K562 (cell line): Measurements from ENCODE around the gene CEP72. TPM values are rescaled to one million over a fixed set of nuclear protein-coding genes. Genes with fewer than 3 reads are reported as not detected.

Source experiments
- ATAC-seq: fragments of 200-7000 bp; cut with Tn5 transposase; 3 replicates; pipeline ENCODE4 v1.9.1; 2020; ENCODE audit warnings: moderate library complexity
- BruUV-seq: library from RNA; stranded (reverse); fragments of 400-500 nt; replicated peaks from 2 replicates; lab custom pipeline; 2021; lab: Mats Ljungman, UMichigan
- CTCF ChIA-PET: fragments of 300-600 bp; formaldehyde crosslinking; extraction: SDS; loops from one replicate; lab custom pipeline; 2021; ENCODE audit warnings: low intra/inter-chr PET ratio; lab: Yijun Ruan, JAX
- POLR2A ChIA-PET: fragments of 300-600, 350-650 bp; sonication (Branson Sonifier 250); formaldehyde crosslinking; extraction: SDS; loops from one replicate; lab custom pipeline; 2021; ENCODE audit warnings: antibody characterized with exemption, inconsistent platforms; lab: Yijun Ruan, JAX
- DNase-seq, 4 experiments: peaks; one replicate each; pipeline versions ENCODE4 v3.0.0 to v3.0.0-alpha.2; 2011 to 2018; ENCODE audit warnings: low spot score in 3 of 4, mixed read lengths in 3 of 4; ENCODE audit errors: extremely low read depth in 1 of 4
- FAIRE-seq: peaks from 2 replicates; lab custom pipeline; 2011; peaks lifted over from hg19 to GRCh38; lab: Jason Lieb, UNC
- H2AFZ ChIP-seq: 2 replicates; pipeline ENCODE4 v1.6.0; 2011; ENCODE audit warnings: low read depth, low read length, control low read depth, inconsistent platforms
- H3K27ac ChIP-seq: fragments of 200-600 bp; 3 replicates; pipeline ENCODE4 v1.8.0; 2011; ENCODE audit warnings: low read depth, mild to moderate bottlenecking, control low read depth, inconsistent platforms, low read length, moderate library complexity, mixed read lengths; ENCODE audit errors: extremely low read depth
- H3K27me3 ChIP-seq, 2 experiments: fragments of 300-600 bp in 1 of 2; 2 replicates in 1 of 2; 3 replicates in 1 of 2; pipeline versions ENCODE4 v1.6.0 to v1.8.0; 2011; ENCODE audit warnings: inconsistent platforms in 2 of 2, low read length in 2 of 2, mild to moderate bottlenecking in 1 of 2, mixed read lengths in 1 of 2, moderate library complexity in 1 of 2; ENCODE audit not compliant: control insufficient read depth in 2 of 2, insufficient read depth in 2 of 2
- H3K36me3 ChIP-seq: fragments of 300-600 bp; 3 replicates; pipeline ENCODE4 v1.8.0; 2011; ENCODE audit warnings: mild to moderate bottlenecking, low read length, inconsistent platforms; ENCODE audit not compliant: control insufficient read depth, insufficient read depth
- H3K4me1 ChIP-seq, 2 experiments: fragments of 200-600 bp in 1 of 2; replicated peaks in 1 of 2; 2 replicates in 1 of 2; 3 replicates in 1 of 2; pipeline versions ENCODE4 v1.5.1 to v1.8.0; 2011; ENCODE audit warnings: inconsistent platforms in 2 of 2, low read length in 2 of 2, mild to moderate bottlenecking in 1 of 2, mixed read lengths in 1 of 2, moderate library complexity in 1 of 2; ENCODE audit not compliant: control insufficient read depth in 2 of 2, insufficient read depth in 2 of 2
- H3K4me2 ChIP-seq: 2 replicates; pipeline ENCODE4 v1.6.1; 2011; ENCODE audit warnings: low read length, control low read depth, inconsistent platforms, mixed read lengths; ENCODE audit not compliant: insufficient read depth
- H3K4me3 ChIP-seq: fragments of 200-600 bp; sonication (generic), shearing (Covaris generic); 2 replicates; pipeline ENCODE4 v1.5.1; 2016; ENCODE audit warnings: control low read depth, inconsistent platforms
- H3K79me2 ChIP-seq: fragments of 200-600 bp; 3 replicates; pipeline ENCODE4 v1.8.0; 2011; ENCODE audit warnings: low read length, inconsistent platforms; ENCODE audit not compliant: control insufficient read depth, insufficient read depth
- H3K9ac ChIP-seq, 2 experiments: 2 replicates each; pipeline versions ENCODE4 v1.6.0 to v1.6.1; 2011; ENCODE audit warnings: low read depth in 2 of 2, low read length in 2 of 2, control low read depth in 1 of 2, inconsistent platforms in 1 of 2, mild to moderate bottlenecking in 1 of 2, mixed read lengths in 1 of 2; ENCODE audit not compliant: insufficient read depth in 1 of 2
- H3K9me1 ChIP-seq: one replicate; pipeline ENCODE4 v1.6.0; 2011; ENCODE audit warnings: inconsistent platforms, mild to moderate bottlenecking, low read length, moderate library complexity; ENCODE audit not compliant: control insufficient read depth, insufficient read depth
- H3K9me3 ChIP-seq: replicated peaks from 2 replicates; pipeline ENCODE4 v1.5.1; 2011; ENCODE audit warnings: low read depth, low read length, inconsistent platforms; ENCODE audit not compliant: control insufficient read depth, insufficient read depth
- H4K20me1 ChIP-seq: replicated peaks from 2 replicates; pipeline ENCODE4 v1.6.1; 2011; ENCODE audit warnings: low read length, inconsistent platforms, mixed read lengths; ENCODE audit not compliant: control insufficient read depth, insufficient read depth
- FOXA1 ChIP-seq: fragments of 450-650 bp; IDR thresholded peaks from 2 replicates; pipeline ENCODE4 v1.6.1; 2016; ENCODE audit warnings: mild to moderate bottlenecking, borderline replicate concordance
- NONO ChIP-seq, 2 experiments: fragments of 200-400 bp in 1 of 2; fragments of 450-650 bp in 1 of 2; formaldehyde crosslinking in 1 of 2; IDR thresholded peaks; 2 replicates each; pipeline ENCODE4 v1.6.1; 2017; ENCODE audit warnings: low read depth in 2 of 2, mild to moderate bottlenecking in 2 of 2, moderate library complexity in 2 of 2, low read length in 1 of 2
- POLR2B ChIP-seq: fragments of 450-650 bp; IDR thresholded peaks from 2 replicates; pipeline ENCODE4 v1.6.1; 2018; ENCODE audit warnings: low read depth; ENCODE audit not compliant: partially characterized antibody
- RBM34 ChIP-seq: fragments of 200-400 bp; formaldehyde crosslinking; IDR thresholded peaks from 2 replicates; pipeline ENCODE4 v1.6.1; 2018; ENCODE audit warnings: low read length, borderline replicate concordance; ENCODE audit not compliant: insufficient read depth
- ZEB2 ChIP-seq: fragments of 450-650 bp; IDR thresholded peaks from 2 replicates; pipeline ENCODE4 v1.6.1; 2016
- ZKSCAN1 ChIP-seq: fragments of 150-350 bp; IDR thresholded peaks from 2 replicates; pipeline ENCODE4 v1.6.1; 2016; ENCODE audit warnings: low read depth, low read length
- ZNF146 ChIP-seq: IDR thresholded peaks from one replicate; pipeline ENCODE4 v1.6.1; 2018; ENCODE audit warnings: missing compliant biosample characterization; ENCODE audit not compliant: unreplicated experiment
- WGBS: fragments of 100-300 bp; shearing (Covaris generic); methylation state at CpG from one replicate; pipeline ENCODE4 v1.1.6; 2016; ENCODE audit warnings: low coverage, mixed read lengths; ENCODE audit not compliant: insufficient coverage; ENCODE audit errors: missing lambda C conversion rate; 5-methylcytosine and 5-hydroxymethylcytosine counted together
- in situ Hi-C: fragments of 300-500 bp; cut with MboI; formaldehyde crosslinking; loops from 4 replicates; pipeline ENCODE4 v1.15.0; 2018; ENCODE audit warnings: inconsistent platforms, mixed read lengths
- intact Hi-C: fragments of 100-400 bp; cut with micrococcal nuclease; formaldehyde crosslinking; loops from 2 replicates; pipeline ENCODE4 v1.14.2; 2022
- polyA plus RNA-seq, 8 experiments: library from polyadenylated mRNA; depleted of rRNA in 4 of 8; stranded (reverse) in 5 of 8; unstranded in 3 of 8; fragments of >200 nt; fragmentation: Nextera tagmentation in 2 of 8; fragmentation: Illumina TruSeq in 1 of 8; extraction: Ambion mirVana in 2 of 8; extraction: Trizol in 1 of 8; gene quantifications; 2 replicates each; pipeline versions ENCODE4 v1.2.1 to v1.2.3, GENCODE V29; 2011 to 2014; ENCODE audit warnings: inconsistent platforms in 1 of 8, missing spikeins in 1 of 8
- total RNA-seq, 7 experiments: library from RNA; depleted of rRNA in 6 of 7; stranded (reverse); fragments of >200 nt in 6 of 7; fragmentation: Illumina TruSeq in 2 of 7; extraction: Trizol in 2 of 7; gene quantifications; 2 replicates each; pipeline versions ENCODE4 v1.2.1 to v1.2.3, GENCODE V29; 2011 to 2021; ENCODE audit warnings: low replicate concordance in 1 of 7
- TF ChIP-seq, protein P1 (sequence below): fragments of 200-800 bp; sonication (Bioruptor generic); IDR thresholded peaks from 2 replicates; pipeline ENCODE4 v1.6.1; 2017; ENCODE audit warnings: missing genetic modification characterization, missing compliant biosample characterization
- TF ChIP-seq, protein P2 (sequence below): fragments of 250-450 bp; sonication (Bioruptor Pico); IDR thresholded peaks from 2 replicates; pipeline ENCODE4 v1.5.0; 2020; ENCODE audit warnings: mild to moderate bottlenecking, borderline replicate concordance
- TF ChIP-seq, protein P3 (sequence below), 2 experiments: fragments of 450-650 bp; formaldehyde crosslinking in 1 of 2; IDR thresholded peaks; 2 replicates each; pipeline versions ENCODE4 v1.4.0 to v1.6.1; 2014 to 2020; ENCODE audit warnings: mild to moderate bottlenecking in 2 of 2, borderline replicate concordance in 1 of 2, low read depth in 1 of 2

CEP72 gene
- total and polyA plus RNA-seq, 9 of the 15 experiments (the other 6 are each of a cell fraction or from before 2014, with no cell fraction given) = 0.89 to 38.1 (median 14.2) TPM

DNA sequence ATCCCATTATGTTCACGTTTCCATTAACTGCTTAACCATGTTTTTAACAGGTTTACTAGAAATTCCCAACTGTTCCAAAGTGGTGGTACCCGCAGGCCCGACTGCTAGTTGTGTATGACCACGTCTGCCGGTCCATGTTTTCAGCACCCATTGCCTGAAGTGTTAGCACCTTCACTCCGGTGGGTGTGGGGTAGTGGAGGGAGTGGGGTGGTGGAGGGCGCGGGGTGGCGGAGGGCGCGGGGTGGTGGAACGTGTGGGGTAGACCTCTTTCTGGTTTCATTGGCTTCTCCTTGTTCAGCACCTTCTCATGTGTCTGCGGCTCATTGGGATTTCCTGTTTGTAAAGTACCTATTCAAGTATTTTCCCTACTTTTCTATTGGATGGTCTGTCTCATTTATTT lies 43.3 kb downstream of the CEP72 start:
- 88% methylated on average over 8 of the region's 13 CpGs for WGBS
- intact Hi-C loops (no loop called here), in situ Hi-C loops (loop anchor here (5.0 kb wide), 1 partner anchor 43 kb away; the partner anchor contains the start of gene CEP72)
- no peaks in the 10 kb centered on the region for H3K27me3 ChIP-seq
- DNase-seq (no peak), FAIRE-seq (no peak), ATAC-seq (no peak)
- ChIA-PET CTCF (no interaction called here), POLR2A (interaction anchor here (1.1 kb wide), 1 partner anchor 11 kb away, joined by 3 read pairs; no protein-coding TSS in a partner anchor)
- H3K36me3 ChIP-seq = peaks cover 87% of the 10 kb centered on the region
- no peaks in the 10 kb centered on the region for H4K20me1 ChIP-seq
- H3K79me2 ChIP-seq = no peaks in the 10 kb centered on the region; the same call in 1 of the 3 replicates
- peaks cover 8% of the 10 kb centered on the region for H3K9me3 ChIP-seq
- no peak overlapping the region for H3K27ac ChIP-seq
- H2AFZ ChIP-seq = no peak overlapping the region
- no TSS peak for BruUV-seq
- no peak overlapping the region for H3K9ac ChIP-seq
- no peaks in the 10 kb centered on the region for H3K9me1 ChIP-seq
- no peak overlapping the region for H3K4me2 ChIP-seq
- H3K4me3 ChIP-seq = no peak overlapping the region
- H3K4me1 ChIP-seq = peaks cover 8 to 13% of the 10 kb centered on the region in 2 experiments; a peak in 4 of 5 replicates
- no peak for TF ChIP-seq ZKSCAN1
- TF ChIP-seq, protein P1, sequence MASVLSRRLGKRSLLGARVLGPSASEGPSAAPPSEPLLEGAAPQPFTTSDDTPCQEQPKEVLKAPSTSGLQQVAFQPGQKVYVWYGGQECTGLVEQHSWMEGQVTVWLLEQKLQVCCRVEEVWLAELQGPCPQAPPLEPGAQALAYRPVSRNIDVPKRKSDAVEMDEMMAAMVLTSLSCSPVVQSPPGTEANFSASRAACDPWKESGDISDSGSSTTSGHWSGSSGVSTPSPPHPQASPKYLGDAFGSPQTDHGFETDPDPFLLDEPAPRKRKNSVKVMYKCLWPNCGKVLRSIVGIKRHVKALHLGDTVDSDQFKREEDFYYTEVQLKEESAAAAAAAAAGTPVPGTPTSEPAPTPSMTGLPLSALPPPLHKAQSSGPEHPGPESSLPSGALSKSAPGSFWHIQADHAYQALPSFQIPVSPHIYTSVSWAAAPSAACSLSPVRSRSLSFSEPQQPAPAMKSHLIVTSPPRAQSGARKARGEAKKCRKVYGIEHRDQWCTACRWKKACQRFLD (CRISPR knock-in tag) = no peak
- TF ChIP-seq, protein P2, sequence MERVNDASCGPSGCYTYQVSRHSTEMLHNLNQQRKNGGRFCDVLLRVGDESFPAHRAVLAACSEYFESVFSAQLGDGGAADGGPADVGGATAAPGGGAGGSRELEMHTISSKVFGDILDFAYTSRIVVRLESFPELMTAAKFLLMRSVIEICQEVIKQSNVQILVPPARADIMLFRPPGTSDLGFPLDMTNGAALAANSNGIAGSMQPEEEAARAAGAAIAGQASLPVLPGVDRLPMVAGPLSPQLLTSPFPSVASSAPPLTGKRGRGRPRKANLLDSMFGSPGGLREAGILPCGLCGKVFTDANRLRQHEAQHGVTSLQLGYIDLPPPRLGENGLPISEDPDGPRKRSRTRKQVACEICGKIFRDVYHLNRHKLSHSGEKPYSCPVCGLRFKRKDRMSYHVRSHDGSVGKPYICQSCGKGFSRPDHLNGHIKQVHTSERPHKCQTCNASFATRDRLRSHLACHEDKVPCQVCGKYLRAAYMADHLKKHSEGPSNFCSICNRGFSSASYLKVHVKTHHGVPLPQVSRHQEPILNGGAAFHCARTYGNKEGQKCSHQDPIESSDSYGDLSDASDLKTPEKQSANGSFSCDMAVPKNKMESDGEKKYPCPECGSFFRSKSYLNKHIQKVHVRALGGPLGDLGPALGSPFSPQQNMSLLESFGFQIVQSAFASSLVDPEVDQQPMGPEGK (CRISPR knock-in tag) = no peak
- no peak for TF ChIP-seq RBM34
- TF ChIP-seq NONO (IDR thresholded peaks at IDR 0.05; ENCODE audit: low read depth in 2 of 2, low read length in 1 of 2) = no peak
- no peak for TF ChIP-seq ZNF146 (CRISPR knock-in tag)
- TF ChIP-seq, protein P3, sequence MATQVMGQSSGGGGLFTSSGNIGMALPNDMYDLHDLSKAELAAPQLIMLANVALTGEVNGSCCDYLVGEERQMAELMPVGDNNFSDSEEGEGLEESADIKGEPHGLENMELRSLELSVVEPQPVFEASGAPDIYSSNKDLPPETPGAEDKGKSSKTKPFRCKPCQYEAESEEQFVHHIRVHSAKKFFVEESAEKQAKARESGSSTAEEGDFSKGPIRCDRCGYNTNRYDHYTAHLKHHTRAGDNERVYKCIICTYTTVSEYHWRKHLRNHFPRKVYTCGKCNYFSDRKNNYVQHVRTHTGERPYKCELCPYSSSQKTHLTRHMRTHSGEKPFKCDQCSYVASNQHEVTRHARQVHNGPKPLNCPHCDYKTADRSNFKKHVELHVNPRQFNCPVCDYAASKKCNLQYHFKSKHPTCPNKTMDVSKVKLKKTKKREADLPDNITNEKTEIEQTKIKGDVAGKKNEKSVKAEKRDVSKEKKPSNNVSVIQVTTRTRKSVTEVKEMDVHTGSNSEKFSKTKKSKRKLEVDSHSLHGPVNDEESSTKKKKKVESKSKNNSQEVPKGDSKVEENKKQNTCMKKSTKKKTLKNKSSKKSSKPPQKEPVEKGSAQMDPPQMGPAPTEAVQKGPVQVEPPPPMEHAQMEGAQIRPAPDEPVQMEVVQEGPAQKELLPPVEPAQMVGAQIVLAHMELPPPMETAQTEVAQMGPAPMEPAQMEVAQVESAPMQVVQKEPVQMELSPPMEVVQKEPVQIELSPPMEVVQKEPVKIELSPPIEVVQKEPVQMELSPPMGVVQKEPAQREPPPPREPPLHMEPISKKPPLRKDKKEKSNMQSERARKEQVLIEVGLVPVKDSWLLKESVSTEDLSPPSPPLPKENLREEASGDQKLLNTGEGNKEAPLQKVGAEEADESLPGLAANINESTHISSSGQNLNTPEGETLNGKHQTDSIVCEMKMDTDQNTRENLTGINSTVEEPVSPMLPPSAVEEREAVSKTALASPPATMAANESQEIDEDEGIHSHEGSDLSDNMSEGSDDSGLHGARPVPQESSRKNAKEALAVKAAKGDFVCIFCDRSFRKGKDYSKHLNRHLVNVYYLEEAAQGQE (IDR thresholded peaks at IDR 0.05; ENCODE audit: borderline replicate concordance) = no peak
- TF ChIP-seq, protein P3 (CRISPR knock-in tag; IDR thresholded peaks at IDR 0.05; ENCODE audit: low read depth) = no peak
- no peak for TF ChIP-seq FOXA1
- TF ChIP-seq ZEB2 = no peak
- TF ChIP-seq POLR2B = no peak
